GM12878 (cell line): Measurements from ENCODE around the gene GGT1. TPM values are rescaled to one million over a fixed set of nuclear protein-coding genes. Genes with fewer than 3 reads are reported as not detected.

Experiments used
- ATAC-seq: fragments of 200-7000 bp; cut with Tn5 transposase; 3 replicates; pipeline ENCODE4 v1.9.1; 2020; ENCODE audit warnings: mild to moderate bottlenecking, moderate library complexity
- BruUV-seq: library from RNA; stranded (reverse); fragments of 400-500 nt; replicated peaks from 2 replicates; lab custom pipeline; 2021; lab: Mats Ljungman, UMichigan
- CTCF ChIA-PET: fragments of 300-600 bp; sonication (Branson Sonifier 250); formaldehyde crosslinking; extraction: SDS; loops from one replicate; lab custom pipeline; 2021; ENCODE audit warnings: inconsistent platforms; lab: Yijun Ruan, JAX
- POLR2A ChIA-PET: fragments of 350-600 bp; formaldehyde crosslinking; extraction: SDS; loops from one replicate; lab custom pipeline; 2021; ENCODE audit warnings: inconsistent platforms; lab: Charles Lee
- RAD21 ChIA-PET: fragments of 300-600 bp; sonication (Branson Sonifier 250); formaldehyde crosslinking; loops from one replicate; lab custom pipeline; 2023; ENCODE audit warnings: antibody characterized with exemption; ENCODE audit not compliant: unreplicated experiment; lab: Charles Lee
- SMC1A ChIA-PET: fragments of 300-600 bp; sonication (Branson Sonifier 250); formaldehyde crosslinking; loops from one replicate; lab custom pipeline; 2023; ENCODE audit not compliant: unreplicated experiment, uncharacterized antibody; lab: Charles Lee
- DNase-seq: peaks from one replicate; pipeline ENCODE4 v3.0.0-alpha.2; 2011; ENCODE audit warnings: low read depth, low spot score
- FAIRE-seq: peaks from 3 replicates; lab custom pipeline; 2011; peaks lifted over from hg19 to GRCh38; lab: Jason Lieb, UNC
- H2AFZ ChIP-seq: 2 replicates; pipeline ENCODE4 v1.6.0; 2011; ENCODE audit warnings: low read depth, low read length, control low read depth; ENCODE audit not compliant: control insufficient read depth
- H3K27ac ChIP-seq: 2 replicates; pipeline ENCODE4 v1.5.1; 2011; ENCODE audit warnings: control low read depth; ENCODE audit not compliant: control insufficient read depth, insufficient read depth
- H3K27me3 ChIP-seq, 2 experiments: replicated peaks in 1 of 2; 2 replicates each; pipeline versions ENCODE4 v1.6.0 to v1.6.1; 2011; ENCODE audit warnings: low read length in 1 of 2; ENCODE audit not compliant: control insufficient read depth in 2 of 2, insufficient read depth in 2 of 2
- H3K36me3 ChIP-seq, 2 experiments: 2 replicates each; pipeline ENCODE4 v1.5.1; 2011; ENCODE audit warnings: low read length in 1 of 2; ENCODE audit not compliant: control insufficient read depth in 2 of 2, insufficient read depth in 2 of 2
- H3K4me1 ChIP-seq: 2 replicates; pipeline ENCODE4 v1.6.1; 2011; ENCODE audit warnings: mild to moderate bottlenecking, low read length, moderate library complexity, mixed read lengths; ENCODE audit not compliant: control insufficient read depth, insufficient read depth
- H3K4me2 ChIP-seq: 2 replicates; pipeline ENCODE4 v1.6.0; 2011; ENCODE audit warnings: control low read depth; ENCODE audit not compliant: control insufficient read depth, insufficient read depth
- H3K4me3 ChIP-seq: fragments of 200-600 bp; sonication (generic); 2 replicates; pipeline ENCODE4 v1.5.1; 2016
- H3K79me2 ChIP-seq: 2 replicates; pipeline ENCODE4 v1.6.0; 2011; ENCODE audit warnings: low read length; ENCODE audit not compliant: control insufficient read depth, insufficient read depth
- H3K9ac ChIP-seq: 2 replicates; pipeline ENCODE4 v1.8.0; 2011; ENCODE audit warnings: low read length, control low read depth, mixed read lengths; ENCODE audit not compliant: control insufficient read depth, insufficient read depth
- H3K9me3 ChIP-seq: replicated peaks from 3 replicates; pipeline ENCODE4 v1.5.1; 2011; ENCODE audit warnings: mild to moderate bottlenecking, low read length; ENCODE audit not compliant: control insufficient read depth, insufficient read depth
- H4K20me1 ChIP-seq: 2 replicates; pipeline ENCODE4 v1.6.0; 2011; ENCODE audit not compliant: control insufficient read depth, insufficient read depth
- IKZF1 ChIP-seq: fragments of 450-650 bp; conservative IDR thresholded peaks from 2 replicates; pipeline ENCODE4 v1.6.1; 2017; ENCODE audit warnings: antibody characterized with exemption, mild to moderate bottlenecking
- IRF4 ChIP-seq: IDR thresholded peaks from 2 replicates; pipeline ENCODE4 v1.6.1; 2011; ENCODE audit warnings: low read depth, low read length
- NR2F1 ChIP-seq: fragments of 450-650 bp; conservative IDR thresholded peaks from 2 replicates; pipeline ENCODE4 v1.6.1; 2017; ENCODE audit warnings: mild to moderate bottlenecking
- RBBP5 ChIP-seq: fragments of 200-600 bp; sonication (generic); conservative IDR thresholded peaks from 2 replicates; pipeline ENCODE4 v1.6.1; 2016
- RELB ChIP-seq: fragments of 450-650 bp; IDR thresholded peaks from 2 replicates; pipeline ENCODE4 v1.6.1; 2017; ENCODE audit warnings: low read depth, mild to moderate bottlenecking, moderate library complexity
- STAT3 ChIP-seq: IDR thresholded peaks from 2 replicates; pipeline ENCODE4 v1.6.1; 2011; ENCODE audit warnings: low read depth, low read length, improper control_type of control experiment
- YY1 ChIP-seq: IDR thresholded peaks from 2 replicates; pipeline ENCODE4 v1.6.1; 2011; ENCODE audit warnings: low read depth, mild to moderate bottlenecking, low read length
- ZBTB40 ChIP-seq: fragments of 450-650 bp; IDR thresholded peaks from 2 replicates; pipeline ENCODE4 v1.6.1; 2016; ENCODE audit warnings: mild to moderate bottlenecking, moderate library complexity, borderline replicate concordance
- WGBS: methylation state at CpG from one replicate; pipeline ENCODE4 v1.1.6; 2016; ENCODE audit warnings: low lambda C conversion rate; ENCODE audit not compliant: insufficient replicate concordance, insufficient coverage; ENCODE audit errors: missing lambda C conversion rate; 5-methylcytosine and 5-hydroxymethylcytosine counted together
- in situ Hi-C: fragments of 300-500 bp; cut with MboI; formaldehyde crosslinking; loops from 9 replicates; pipeline ENCODE4 v1.14.3; 2018; ENCODE audit warnings: mixed read lengths
- intact Hi-C: fragments of 100-400 bp; cut with micrococcal nuclease; formaldehyde crosslinking; loops from one replicate; pipeline ENCODE4 v1.14.2; 2022; ENCODE audit not compliant: unreplicated experiment
- polyA plus RNA-seq, 11 experiments: library from polyadenylated mRNA; depleted of rRNA in 4 of 11; unstranded in 6 of 11; stranded (reverse) in 5 of 11; fragments of >200 nt; fragmentation: Nextera tagmentation in 4 of 11; fragmentation: Illumina TruSeq in 1 of 11; extraction: Ambion mirVana in 4 of 11; extraction: Trizol in 1 of 11; gene quantifications; 1 replicate in 1 of 11; 2 replicates in 10 of 11; pipeline versions ENCODE4 v1.2.1 to v1.2.3, GENCODE V29; 2011 to 2016; ENCODE audit warnings: inconsistent platforms in 2 of 11, missing spikeins in 2 of 11, low read depth in 1 of 11
- total RNA-seq, 4 experiments: library from RNA; depleted of rRNA in 3 of 4; stranded (reverse); fragments of >200 nt in 3 of 4; fragmentation: Illumina TruSeq in 1 of 4; extraction: Trizol in 1 of 4; gene quantifications; 2 replicates each; pipeline versions ENCODE4 v1.2.1 to v1.2.3, GENCODE V29; 2013 to 2021

GGT1 gene
- total and polyA plus RNA-seq, 10 of the 15 experiments (the other 5 are each of a cell fraction or from before 2014, with no cell fraction given), result 0.47 to 26.6 (median 9.1) TPM

GRCh38 chr22:24585927-24586546 is 17.0 kb upstream of the GGT1 start (continued):
- TF ChIP-seq RELB, result no peak

GRCh38 chr22:24587251-24587650 is 15.7 kb upstream of the GGT1 start:
- no peak overlapping the region for H3K27ac ChIP-seq
- ChIA-PET SMC1A (no interaction called here), POLR2A (interaction anchor here (0.5 kb wide), 1 partner anchor 270 kb away, joined by 3 read pairs; no protein-coding TSS in a partner anchor), RAD21 (no interaction called here), CTCF (no interaction called here)
- H4K20me1 ChIP-seq, result no peaks in the 10 kb centered on the region
- H3K4me2 ChIP-seq, result no peak overlapping the region
- no peak overlapping the region for H3K9ac ChIP-seq
- H2AFZ ChIP-seq, result no peak overlapping the region
- intact Hi-C loops, result no loop called here
- H3K27me3 ChIP-seq, result no peaks in the 10 kb centered on the region
- in situ Hi-C loops, result no loop called here
- H3K79me2 ChIP-seq, result no peaks in the 10 kb centered on the region
- H3K4me3 ChIP-seq, result no peak overlapping the region
- 25% methylated on average over 4 of the region's 5 CpGs for WGBS
- TF ChIP-seq NR2F1, result no peak
- DNase-seq, result no peak
- no peak for FAIRE-seq
- ATAC-seq, result no peak
- no peaks in the 10 kb centered on the region for H3K36me3 ChIP-seq
- no peaks in the 10 kb centered on the region for H3K4me1 ChIP-seq
- no peaks in the 10 kb centered on the region for H3K9me3 ChIP-seq
- BruUV-seq, result no TSS peak

- in situ Hi-C loops, result no loop called here
- BruUV-seq, result no TSS peak
- Histone ChIP-seq H3K4me2 (no peak overlapping the region), H3K9me3 (no peaks in the 10 kb centered on the region), H3K79me2 (no peaks in the 10 kb centered on the region), H4K20me1 (no peaks in the 10 kb centered on the region), H3K9ac (no peak overlapping the region), H3K27ac (no peak overlapping the region), H2AFZ (no peak overlapping the region), H3K36me3 (no peaks in the 10 kb centered on the region), H3K27me3 (no peaks in the 10 kb centered on the region), H3K4me1 (no peaks in the 10 kb centered on the region), H3K4me3 (no peak overlapping the region)
- POLR2A ChIA-PET, result no interaction called here
- DNase-seq, result no peak
- WGBS, result 49% methylated on average over 8 of the region's 8 CpGs
- intact Hi-C loops, result no loop called here
- no peak for FAIRE-seq
- no peak for ATAC-seq
- RAD21 ChIA-PET, result no interaction called here
- TF ChIP-seq RBBP5 (no peak), STAT3 (no peak), IKZF1 (no peak), YY1 (no peak), ZBTB40 (no peak), IRF4 (no peak)
- SMC1A ChIA-PET, result no interaction called here
- CTCF ChIA-PET, result no interaction called here
These were observed 15.0 kb upstream of the GGT1 start for GRCh38 chr22:24587948-24588347.
